Stimulated activated CD4-positive, alpha-beta T cell treated with anti-CD3 and anti-CD28 coated beads, Interleukin-4, amount 100 ng/mL, for 24 hours (primary cell): Measurements from ENCODE around the gene ROCK2.
"Not testable (repeated sequence)": the region's sequence is repeated elsewhere in the genome, so short reads cannot be mapped to it uniquely, and the experiment has no call there.

Experiments used
- DNase-seq: peaks from one replicate; pipeline ENCODE4 v3.0.0-alpha.2; 2020

The ROCK2 gene

GRCh38 chr2:11261564-11261963 lies 82.9 kb downstream of the ROCK2 start:
- DNase-seq: not testable (repeated sequence)

- no peak for DNase-seq
Measured at GRCh38 chr2:11260979-11261378, 83.5 kb downstream of the ROCK2 start.

- DNase-seq: no peak
Measured at GRCh38 chr2:11257964-11258363, 86.5 kb downstream of the ROCK2 start.

- no peak for DNase-seq
Measured at GRCh38 chr2:11257078-11257477, 87.4 kb downstream of the ROCK2 start.

GRCh38 chr2:11256166-11256565 lies 88.3 kb downstream of the ROCK2 start:
- no peak for DNase-seq

- DNase-seq: no peak
Measured at GRCh38 chr2:11254100-11254536, 90.3 kb downstream of the ROCK2 start.

GRCh38 chr2:11252458-11252857 lies 92.0 kb downstream of the ROCK2 start:
- DNase-seq: not testable (repeated sequence)

GRCh38 chr2:11250400-11251196 lies 93.8 kb downstream of the ROCK2 start:
- no peak for DNase-seq

- DNase-seq: no peak
Measured at GRCh38 chr2:11245322-11245721, 99.1 kb downstream of the ROCK2 start.

GRCh38 chr2:11244091-11244826 lies 100.2 kb downstream of the ROCK2 start:
- no peak for DNase-seq

- no peak for DNase-seq
Measured at GRCh38 chr2:11243512-11243911, 100.9 kb downstream of the ROCK2 start.

GRCh38 chr2:11242542-11243174 lies 101.8 kb downstream of the ROCK2 start:
- no peak for DNase-seq

GRCh38 chr2:11241412-11242203 lies 102.8 kb downstream of the ROCK2 start:
- DNase-seq: no peak

- no peak for DNase-seq
Measured at GRCh38 chr2:11239666-11240462, 104.6 kb downstream of the ROCK2 start.

- DNase-seq: no peak
Measured at GRCh38 chr2:11239147-11239546, 105.3 kb downstream of the ROCK2 start.

- no peak for DNase-seq
Measured at GRCh38 chr2:11237122-11237521, 107.3 kb downstream of the ROCK2 start.

GRCh38 chr2:11236335-11236734 lies 108.1 kb downstream of the ROCK2 start:
- no peak for DNase-seq

GRCh38 chr2:11235583-11235982 lies 108.9 kb downstream of the ROCK2 start:
- no peak for DNase-seq

- no peak for DNase-seq
Measured at GRCh38 chr2:11234309-11234708, 110.1 kb downstream of the ROCK2 start.

- DNase-seq: not testable (repeated sequence)
Measured at GRCh38 chr2:11231193-11231592, 113.2 kb downstream of the ROCK2 start.

GRCh38 chr2:11228692-11229091 lies 115.7 kb downstream of the ROCK2 start:
- no peak for DNase-seq

- DNase-seq: no peak
Measured at GRCh38 chr2:11227595-11227994, 116.8 kb downstream of the ROCK2 start.
